Activated CD4-positive, alpha-beta T cell treated with anti-CD3 and anti-CD28 coated beads for 36 hours (primary cell): ENCODE measurements around the gene DNMT3L. TPM values are rescaled to one million over a fixed set of nuclear protein-coding genes. Genes with fewer than 3 reads are reported as not detected.

ENCODE experiments used
- ATAC-seq: fragments of 200-7000 bp; cut with Tn5 transposase; one replicate; pipeline ENCODE4 v1.10.0; 2021; ENCODE audit warnings: mild to moderate bottlenecking, moderate library complexity
- CTCF ChIA-PET: fragments of 350-600 bp; sonication (Branson Sonifier 250); formaldehyde crosslinking; loops from one replicate; lab custom pipeline; 2021; ENCODE audit warnings: antibody characterized with exemption; lab: Charles Lee
- POLR2A ChIA-PET: fragments of 350-600 bp; sonication (Branson Sonifier 250); formaldehyde crosslinking; loops from one replicate; lab custom pipeline; 2021; ENCODE audit warnings: antibody characterized with exemption, inconsistent platforms; lab: Charles Lee
- DNase-seq: peaks from one replicate; pipeline ENCODE4 v3.0.0-alpha.2; 2020
- H3K27ac Mint-ChIP-seq: one replicate; pipeline ENCODE4 v1.8.0; 2021; ENCODE audit warnings: mixed read lengths
- H3K27me3 Mint-ChIP-seq: one replicate; pipeline ENCODE4 v1.8.0; 2021; ENCODE audit warnings: mixed read lengths
- H3K36me3 Mint-ChIP-seq: one replicate; pipeline ENCODE4 v1.8.0; 2021; ENCODE audit warnings: low read depth, mixed read lengths
- H3K4me1 Mint-ChIP-seq: one replicate; pipeline ENCODE4 v1.8.0; 2021; ENCODE audit warnings: mixed read lengths
- H3K4me3 Mint-ChIP-seq: one replicate; pipeline ENCODE4 v1.8.0; 2021; ENCODE audit warnings: mild to moderate bottlenecking, moderate library complexity, mixed read lengths
- H3K9me3 Mint-ChIP-seq: one replicate; pipeline ENCODE4 v1.8.0; 2021; ENCODE audit warnings: low read depth, mixed read lengths
- intact Hi-C, 2 experiments: fragments of 100-400 bp; cut with DNase I in 1 of 2; cut with micrococcal nuclease in 1 of 2; formaldehyde crosslinking; loops; one replicate each; pipeline versions ENCODE4 v1.14.2 to v1.15.1; 2022 to 2024; cut with DNase I, micrococcal nuclease
- total RNA-seq, 2 experiments: library from RNA; stranded (reverse); gene quantifications; one replicate each; pipeline ENCODE4 v1.2.3, GENCODE V29; 2021

The DNMT3L gene
- total RNA-seq, 2 experiments from 2014 or later: not detected

DNA sequence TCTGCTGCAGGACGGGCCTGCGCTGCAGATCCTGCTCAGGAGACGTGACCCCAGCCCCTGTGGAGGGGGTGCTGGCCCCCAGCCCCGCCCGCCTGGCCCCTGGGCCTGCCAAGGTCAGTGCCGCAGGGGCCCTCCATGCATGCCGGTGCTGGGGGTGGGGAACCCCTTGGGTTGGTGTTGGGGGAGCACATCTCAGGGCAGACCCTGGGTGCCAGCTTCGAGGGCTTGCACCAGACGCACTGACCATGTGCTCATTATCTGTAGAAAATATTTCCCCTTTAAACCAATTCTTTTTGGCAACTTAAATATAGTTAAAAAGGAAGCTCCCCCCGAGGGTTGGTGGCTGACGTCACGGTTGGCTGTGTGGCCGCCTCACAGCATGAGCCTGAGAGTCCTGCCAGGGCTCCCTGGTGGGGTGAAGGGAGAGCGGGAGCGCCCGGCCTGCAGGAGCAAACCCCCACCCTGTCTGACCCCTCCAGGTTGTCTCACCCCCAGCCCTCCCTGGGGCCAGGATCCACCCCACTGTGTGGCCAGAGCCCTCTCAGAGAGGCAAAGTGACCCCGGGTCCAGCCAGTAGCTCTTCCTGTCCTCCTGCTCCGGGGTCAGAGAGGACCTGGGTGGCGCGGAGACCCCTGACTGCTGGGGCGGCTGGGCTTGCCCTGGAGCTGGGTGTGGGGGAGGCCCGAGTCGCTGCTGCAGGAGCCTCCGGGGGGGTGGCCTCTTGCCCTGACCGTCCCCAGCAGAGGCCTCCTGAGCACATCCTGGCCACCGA, 32.9 kb upstream of the DNMT3L start:
- intact Hi-C loops: no loop called here
- CTCF ChIA-PET: interaction anchor here (1.1 kb wide), 1 partner anchor 96 kb away, joined by 4 read pairs; no protein-coding TSS in a partner anchor
- no peak for DNase-seq

GRCh38 chr21:44293551-44294231, 32.0 kb upstream of the DNMT3L start:
- ChIA-PET CTCF (interaction anchor here (0.5 kb wide), 1 partner anchor 790 kb away, joined by 3 read pairs; no protein-coding TSS in a partner anchor), POLR2A (no interaction called here)
- Mint-ChIP-seq H3K27ac (no peak overlapping the region), H3K9me3 (no peaks in the 10 kb centered on the region), H3K4me1 (peaks cover 23% of the 10 kb centered on the region), H3K36me3 (no peaks in the 10 kb centered on the region), H3K27me3 (no peaks in the 10 kb centered on the region), H3K4me3 (no peak overlapping the region)
- intact Hi-C loops: no loop called here
- ATAC-seq (no peak), DNase-seq (no peak)

More for the DNA sequence above, 32.9 kb upstream of the DNMT3L start:
- Mint-ChIP-seq H3K4me1 (peaks cover 29% of the 10 kb centered on the region), H3K27me3 (no peaks in the 10 kb centered on the region), H3K27ac (no peak overlapping the region), H3K4me3 (no peak overlapping the region), H3K9me3 (no peaks in the 10 kb centered on the region), H3K36me3 (no peaks in the 10 kb centered on the region)
- no peak for ATAC-seq
- POLR2A ChIA-PET: no interaction called here

DNA sequence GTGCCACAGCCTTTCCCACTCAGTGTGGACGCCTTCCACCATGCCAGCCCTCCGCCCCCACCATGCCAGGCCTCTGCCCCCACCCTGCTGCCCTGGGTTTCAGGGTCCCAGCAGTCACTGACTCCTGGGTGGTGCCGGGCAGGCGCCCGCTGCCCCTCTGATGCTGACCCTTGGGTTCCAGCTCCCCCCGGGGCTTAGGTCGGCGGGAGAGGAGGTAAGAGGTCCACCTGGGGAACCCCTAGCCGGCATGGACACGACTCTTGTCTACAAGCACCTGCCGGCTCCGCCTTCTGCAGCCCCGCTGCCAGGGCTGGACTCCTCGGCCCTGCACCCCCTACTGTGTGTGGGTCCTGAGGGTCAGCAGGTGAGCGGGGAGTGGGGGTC, 31.1 kb upstream of the DNMT3L start:
- no peaks in the 10 kb centered on the region for H3K27me3 Mint-ChIP-seq
- H3K27ac Mint-ChIP-seq: no peak overlapping the region
- intact Hi-C loops: no loop called here
- no peaks in the 10 kb centered on the region for H3K36me3 Mint-ChIP-seq
- ATAC-seq: no peak
- DNase-seq: no peak
- ChIA-PET POLR2A (no interaction called here), CTCF (no interaction called here)
- peaks cover 14% of the 10 kb centered on the region for H3K4me1 Mint-ChIP-seq
- H3K4me3 Mint-ChIP-seq: no peak overlapping the region
- H3K9me3 Mint-ChIP-seq: no peaks in the 10 kb centered on the region

- ChIA-PET CTCF (no interaction called here), POLR2A (no interaction called here)
- DNase-seq (no peak), ATAC-seq (no peak)
- intact Hi-C loops: loop anchor here (2.0 kb wide), 2 partner anchors 17 to 21 kb away; no protein-coding TSS in a partner anchor
- Mint-ChIP-seq H3K9me3 (no peaks in the 10 kb centered on the region), H3K4me3 (no peak overlapping the region), H3K27me3 (no peaks in the 10 kb centered on the region), H3K27ac (no peak overlapping the region), H3K4me1 (peaks cover 8% of the 10 kb centered on the region), H3K36me3 (no peaks in the 10 kb centered on the region)
These were observed 30.5 kb upstream of the DNMT3L start for GRCh38 chr21:44291936-44292811.

DNA sequence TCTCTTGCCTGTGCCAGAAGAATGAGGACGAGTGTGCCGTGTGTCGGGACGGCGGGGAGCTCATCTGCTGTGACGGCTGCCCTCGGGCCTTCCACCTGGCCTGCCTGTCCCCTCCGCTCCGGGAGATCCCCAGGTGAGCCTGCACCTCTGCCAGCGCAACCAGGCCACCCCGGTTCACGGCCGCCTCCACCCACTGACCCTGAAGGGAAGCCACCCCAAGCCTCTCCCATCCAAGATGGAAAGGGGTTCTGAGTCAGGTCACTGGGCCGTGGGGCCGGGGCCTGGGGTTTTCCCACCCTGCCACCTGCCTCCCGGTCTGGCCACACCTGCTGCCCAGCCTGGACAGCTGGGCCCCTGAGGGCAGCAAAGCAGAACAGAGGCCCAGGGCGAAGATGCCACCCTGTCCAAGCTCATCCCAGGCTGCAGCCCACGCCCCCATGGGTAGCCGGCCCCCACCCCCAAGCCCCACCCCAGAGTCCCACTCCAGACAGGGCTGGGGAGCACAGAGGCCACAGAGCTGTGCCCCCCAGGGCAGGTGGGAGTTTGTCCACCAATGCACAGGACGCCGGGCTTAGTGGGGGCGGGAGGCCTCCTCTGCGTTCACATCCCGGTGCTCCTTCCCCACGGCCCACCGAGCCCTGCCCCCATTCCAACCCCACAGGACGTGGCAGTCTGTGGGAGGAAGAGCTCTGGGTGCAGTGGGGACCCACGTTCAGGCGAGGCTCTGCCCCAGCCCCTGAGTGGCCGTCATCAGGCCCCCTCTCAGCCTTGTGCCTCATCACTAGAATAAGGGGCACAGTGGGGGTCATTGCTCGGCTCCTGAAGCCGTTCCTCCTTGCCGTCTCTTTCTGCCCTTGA, 29.6 kb upstream of the DNMT3L start:
- ChIA-PET CTCF (no interaction called here), POLR2A (no interaction called here)
- DNase-seq (no peak), ATAC-seq (no peak)
- intact Hi-C loops: loop anchor here (2.0 kb wide), 2 partner anchors 17 to 21 kb away; no protein-coding TSS in a partner anchor
- Mint-ChIP-seq H3K4me3 (no peak overlapping the region), H3K27ac (no peak overlapping the region), H3K36me3 (no peaks in the 10 kb centered on the region), H3K27me3 (no peaks in the 10 kb centered on the region), H3K4me1 (peaks cover 8% of the 10 kb centered on the region), H3K9me3 (no peaks in the 10 kb centered on the region)

DNA sequence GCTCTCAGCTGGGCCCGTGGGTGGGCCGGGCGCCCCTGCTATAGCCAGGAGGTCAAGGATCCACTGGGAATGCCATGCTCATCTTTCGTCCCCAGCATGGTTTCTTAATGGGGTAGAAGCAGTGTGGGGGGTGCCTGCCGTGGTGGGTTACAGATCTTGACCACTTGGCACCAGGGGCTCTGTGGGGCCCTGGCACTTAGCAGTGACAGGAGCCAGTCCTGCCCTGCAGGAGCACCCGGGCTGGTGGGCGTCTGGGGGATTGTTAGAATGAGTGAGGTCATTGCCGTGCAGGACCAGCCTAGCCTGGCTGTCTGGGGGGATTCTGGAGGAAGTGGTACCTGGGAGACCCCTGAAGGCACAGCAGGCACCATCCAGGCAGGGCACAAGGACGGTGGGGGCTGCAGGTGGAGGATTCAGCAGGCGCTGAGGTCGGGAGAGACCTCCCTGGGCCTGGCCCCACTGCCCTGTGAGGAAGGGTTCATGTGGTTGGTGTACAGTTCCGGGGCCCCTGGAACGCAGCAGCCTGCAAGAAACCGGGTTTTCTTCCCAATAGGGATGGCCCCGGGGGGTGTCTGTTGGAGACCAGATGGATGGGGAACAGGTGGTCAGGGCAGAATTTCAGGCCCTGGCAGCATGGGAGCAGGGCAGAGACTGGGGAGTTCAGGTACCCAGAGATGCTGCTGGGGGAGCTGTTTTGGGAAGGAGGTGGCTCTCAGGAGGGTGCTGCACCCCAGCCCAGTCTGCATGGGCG, 28.8 kb upstream of the DNMT3L start:
- ATAC-seq (no peak), DNase-seq (no peak)
- Mint-ChIP-seq H3K27ac (no peak overlapping the region), H3K27me3 (no peaks in the 10 kb centered on the region), H3K4me1 (peaks cover 8% of the 10 kb centered on the region), H3K9me3 (no peaks in the 10 kb centered on the region), H3K36me3 (no peaks in the 10 kb centered on the region), H3K4me3 (no peak overlapping the region)
- ChIA-PET CTCF (no interaction called here), POLR2A (no interaction called here)
- intact Hi-C loops: loop anchor here (2.0 kb wide), 2 partner anchors 16 to 20 kb away; no protein-coding TSS in a partner anchor

- ChIA-PET CTCF (no interaction called here), POLR2A (no interaction called here)
- no peak overlapping the region for H3K4me3 Mint-ChIP-seq
- ATAC-seq (no peak), DNase-seq (no peak)
- H3K9me3 Mint-ChIP-seq: no peaks in the 10 kb centered on the region
- H3K4me1 Mint-ChIP-seq: peaks cover 7% of the 10 kb centered on the region
- no peaks in the 10 kb centered on the region for H3K36me3 Mint-ChIP-seq
- no peak overlapping the region for H3K27ac Mint-ChIP-seq
- H3K27me3 Mint-ChIP-seq: no peaks in the 10 kb centered on the region
- intact Hi-C loops: loop anchor here (2.0 kb wide), 2 partner anchors 15 to 19 kb away; no protein-coding TSS in a partner anchor
These were observed 27.8 kb upstream of the DNMT3L start for GRCh38 chr21:44289381-44290010.

- ATAC-seq (no peak), DNase-seq (no peak)
- Mint-ChIP-seq H3K27ac (no peak overlapping the region), H3K27me3 (no peaks in the 10 kb centered on the region), H3K36me3 (no peaks in the 10 kb centered on the region), H3K9me3 (no peaks in the 10 kb centered on the region), H3K4me1 (peaks cover 5% of the 10 kb centered on the region), H3K4me3 (no peak overlapping the region)
- ChIA-PET POLR2A (no interaction called here), CTCF (no interaction called here)
- intact Hi-C loops: no loop called here
These were observed 26.8 kb upstream of the DNMT3L start for GRCh38 chr21:44288251-44289110.

DNA sequence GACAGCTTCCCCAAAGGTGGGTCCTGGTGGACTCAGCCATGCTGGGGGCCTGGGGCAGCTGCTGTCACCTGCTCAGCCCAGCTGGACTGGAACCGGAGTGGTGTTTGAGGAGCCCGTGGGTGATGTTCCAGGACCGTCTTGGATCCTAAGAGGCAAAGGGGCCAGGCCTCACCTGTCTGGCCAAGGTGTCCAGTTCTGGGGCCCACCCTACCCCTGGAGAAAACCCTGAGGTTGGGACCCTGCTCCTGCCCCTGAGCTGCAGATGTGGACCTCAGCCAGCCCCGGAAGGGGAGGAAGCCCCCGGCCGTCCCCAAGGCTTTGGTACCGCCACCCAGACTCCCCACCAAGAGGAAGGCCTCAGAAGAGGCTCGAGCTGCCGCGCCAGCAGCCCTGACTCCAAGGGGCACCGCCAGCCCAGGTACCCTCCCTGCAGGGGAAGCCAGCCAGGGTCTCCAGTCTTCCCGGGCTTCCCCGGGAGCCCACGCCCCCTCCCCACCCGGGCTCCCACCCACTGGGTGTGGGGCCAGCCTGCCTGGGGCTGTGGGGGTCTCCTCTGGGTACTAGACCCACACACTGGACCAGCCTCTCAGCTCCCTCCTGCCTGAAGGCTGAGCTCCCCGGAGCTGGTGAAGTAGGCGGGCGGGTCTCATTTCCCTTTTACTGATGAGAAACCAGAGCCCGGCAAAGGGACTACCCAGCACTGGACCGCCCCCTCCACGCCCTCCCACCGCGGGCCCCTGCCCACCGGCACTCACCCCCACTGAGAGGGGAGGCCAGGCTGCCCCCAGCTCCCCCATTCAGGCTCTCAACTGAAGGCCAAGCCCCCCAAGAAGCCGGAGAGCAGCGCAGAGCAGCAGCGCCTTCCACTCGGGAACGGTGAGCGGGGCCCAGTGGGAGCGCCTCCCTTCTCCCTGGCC, 25.3 kb upstream of the DNMT3L start:
- Mint-ChIP-seq H3K36me3 (no peaks in the 10 kb centered on the region), H3K27ac (no peak overlapping the region), H3K27me3 (no peaks in the 10 kb centered on the region), H3K9me3 (no peaks in the 10 kb centered on the region), H3K4me1 (no peaks in the 10 kb centered on the region), H3K4me3 (no peak overlapping the region)
- CTCF ChIA-PET: no interaction called here
- POLR2A ChIA-PET: no interaction called here
- ATAC-seq: no peak
- DNase-seq: no peak
- intact Hi-C loops: no loop called here
